Neutrophil (primary cell): ENCODE measurements around the gene PLCD3.

Experiments
- H3K27ac ChIP-seq: fragments of 200-600 bp; sonication (generic); 2 replicates; pipeline ENCODE4 v1.5.1; 2016; ENCODE audit warnings: mild to moderate bottlenecking, moderate library complexity
- H3K27me3 ChIP-seq: fragments of 200-600 bp; sonication (generic); 2 replicates; pipeline ENCODE4 v1.6.0; 2016; ENCODE audit warnings: mild to moderate bottlenecking
- H3K36me3 ChIP-seq: fragments of 200-600 bp; sonication (generic); 2 replicates; pipeline ENCODE4 v1.5.1; 2017
- H3K4me1 ChIP-seq, 2 experiments: fragments of 200-600 bp in 1 of 2; sonication (generic) in 1 of 2; 1 replicate in 1 of 2; 2 replicates in 1 of 2; pipeline versions ENCODE4 v1.5.1 to v1.6.1; 2013 to 2016; ENCODE audit warnings: low read depth in 1 of 2, low read length in 1 of 2, mild to moderate bottlenecking in 1 of 2, moderate library complexity in 1 of 2; ENCODE audit not compliant: control insufficient read depth in 1 of 2, insufficient read depth in 1 of 2
- H3K4me3 ChIP-seq, 2 experiments: fragments of 200-600 bp in 1 of 2; sonication (generic) in 1 of 2; 1 replicate in 1 of 2; 2 replicates in 1 of 2; pipeline ENCODE4 v1.5.1; 2013 to 2016; ENCODE audit warnings: low read depth in 1 of 2, low read length in 1 of 2, mild to moderate bottlenecking in 1 of 2, moderate library complexity in 1 of 2
- H3K9me3 ChIP-seq: fragments of 200-600 bp; sonication (generic); 2 replicates; pipeline ENCODE4 v1.5.1; 2016
- TF ChIP-seq, protein P1 (sequence below): fragments of 200-600 bp; sonication (generic); IDR thresholded peaks from 2 replicates; pipeline ENCODE4 v1.5.1; 2016; ENCODE audit warnings: antibody characterized with exemption

Gene PLCD3

DNA sequence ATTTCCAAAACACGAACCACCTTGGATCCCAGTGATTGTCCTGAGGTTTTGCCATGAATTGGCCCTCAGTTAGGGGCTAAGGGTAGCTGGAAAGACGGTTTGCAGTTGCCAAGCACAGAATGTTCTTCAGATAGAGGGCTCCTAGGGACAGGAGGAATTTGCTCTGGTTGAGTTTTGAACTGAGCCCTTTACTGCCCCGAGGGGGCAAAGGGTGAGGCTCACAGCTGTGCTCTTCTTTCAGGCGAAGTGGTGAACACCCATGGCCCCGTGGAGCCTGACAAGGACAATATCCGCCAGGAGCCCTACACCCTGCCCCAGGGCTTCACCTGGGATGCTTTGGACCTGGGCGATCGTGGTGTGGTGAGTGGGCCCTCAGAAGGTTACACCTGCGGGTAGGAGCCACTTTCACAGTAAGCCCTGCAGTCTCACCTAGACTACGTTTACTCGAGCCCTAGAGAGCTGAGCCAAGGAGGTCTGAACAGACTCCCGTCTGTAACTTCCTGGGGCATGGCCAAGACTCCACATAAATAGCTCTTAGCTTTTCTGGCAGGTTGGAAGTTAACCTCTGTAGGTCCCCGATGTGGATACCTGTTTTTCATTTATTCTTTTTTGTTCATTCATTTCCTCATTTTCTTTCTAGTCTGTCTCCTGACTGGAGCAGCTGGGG is 38.7 kb downstream of the PLCD3 start:
- Histone ChIP-seq H3K4me1 (no peaks in the 10 kb centered on the region), H3K4me3 (no peak overlapping the region), H3K27ac (no peak overlapping the region), H3K9me3 (no peaks in the 10 kb centered on the region), H3K27me3 (no peaks in the 10 kb centered on the region), H3K36me3 (peaks cover 98% of the 10 kb centered on the region)
- TF ChIP-seq, protein P1, sequence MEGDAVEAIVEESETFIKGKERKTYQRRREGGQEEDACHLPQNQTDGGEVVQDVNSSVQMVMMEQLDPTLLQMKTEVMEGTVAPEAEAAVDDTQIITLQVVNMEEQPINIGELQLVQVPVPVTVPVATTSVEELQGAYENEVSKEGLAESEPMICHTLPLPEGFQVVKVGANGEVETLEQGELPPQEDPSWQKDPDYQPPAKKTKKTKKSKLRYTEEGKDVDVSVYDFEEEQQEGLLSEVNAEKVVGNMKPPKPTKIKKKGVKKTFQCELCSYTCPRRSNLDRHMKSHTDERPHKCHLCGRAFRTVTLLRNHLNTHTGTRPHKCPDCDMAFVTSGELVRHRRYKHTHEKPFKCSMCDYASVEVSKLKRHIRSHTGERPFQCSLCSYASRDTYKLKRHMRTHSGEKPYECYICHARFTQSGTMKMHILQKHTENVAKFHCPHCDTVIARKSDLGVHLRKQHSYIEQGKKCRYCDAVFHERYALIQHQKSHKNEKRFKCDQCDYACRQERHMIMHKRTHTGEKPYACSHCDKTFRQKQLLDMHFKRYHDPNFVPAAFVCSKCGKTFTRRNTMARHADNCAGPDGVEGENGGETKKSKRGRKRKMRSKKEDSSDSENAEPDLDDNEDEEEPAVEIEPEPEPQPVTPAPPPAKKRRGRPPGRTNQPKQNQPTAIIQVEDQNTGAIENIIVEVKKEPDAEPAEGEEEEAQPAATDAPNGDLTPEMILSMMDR, result no peak

DNA sequence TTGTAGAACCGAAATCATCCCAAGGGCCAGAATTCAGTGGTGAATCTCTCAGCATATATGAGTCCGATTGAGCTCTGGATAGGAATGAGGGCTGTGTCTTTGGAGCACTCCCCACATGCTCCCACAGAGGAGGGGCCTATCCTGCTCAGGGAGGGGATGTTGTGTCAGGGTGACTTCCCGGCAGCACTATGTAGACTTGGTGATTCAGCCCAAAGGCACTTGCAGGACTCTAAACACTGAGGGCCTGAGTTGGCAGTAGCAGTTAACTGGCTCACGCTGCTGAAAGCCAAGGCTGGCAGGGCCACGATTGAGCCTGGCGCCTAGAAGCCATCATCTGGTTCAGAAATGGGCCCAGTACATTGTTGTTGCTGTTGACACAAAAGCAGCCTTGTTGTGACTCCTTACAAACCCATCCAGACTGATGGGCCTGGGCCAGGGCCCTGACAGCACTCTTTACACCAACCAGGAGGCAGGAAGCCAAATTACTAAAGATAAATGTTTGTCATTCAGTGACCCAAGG is 39.3 kb downstream of the PLCD3 start:
- Histone ChIP-seq H3K27ac (no peak overlapping the region), H3K9me3 (no peaks in the 10 kb centered on the region), H3K27me3 (no peaks in the 10 kb centered on the region), H3K36me3 (peaks cover 98% of the 10 kb centered on the region), H3K4me1 (no peaks in the 10 kb centered on the region), H3K4me3 (no peak overlapping the region)
- TF ChIP-seq, protein P1, result no peak

DNA sequence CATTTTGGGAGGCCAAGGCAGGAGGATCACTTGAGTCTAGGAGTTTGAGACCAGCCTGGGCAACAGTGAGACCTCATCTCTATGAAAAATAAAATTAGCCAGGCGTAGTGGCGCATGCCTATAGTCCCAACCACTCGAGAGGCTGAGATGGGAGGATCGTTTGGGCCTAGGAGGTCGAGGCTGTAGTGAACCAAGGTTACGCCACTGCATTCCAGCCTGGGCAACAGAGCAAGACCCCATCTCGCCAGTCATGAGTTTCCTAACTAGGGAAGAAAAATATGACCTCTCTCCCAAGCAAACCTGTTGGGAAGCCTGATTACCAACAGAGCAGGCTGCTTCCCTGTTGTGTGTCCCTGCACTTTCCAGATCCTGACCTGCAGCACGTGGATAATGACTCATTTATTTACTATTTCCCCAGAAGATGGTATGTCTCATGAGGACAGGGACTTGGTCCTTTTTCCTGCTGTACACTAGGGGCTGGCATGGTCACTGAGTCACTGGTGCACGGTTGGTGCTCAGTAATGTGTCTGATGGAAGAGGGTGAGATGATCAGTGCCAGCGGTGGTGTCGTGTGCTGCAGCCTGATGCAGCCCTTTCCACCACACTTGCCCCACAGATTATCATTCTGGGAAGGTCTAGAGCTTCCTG is 40.4 kb downstream of the PLCD3 start:
- TF ChIP-seq, protein P1, result no peak
- Histone ChIP-seq H3K9me3 (no peaks in the 10 kb centered on the region), H3K27me3 (no peaks in the 10 kb centered on the region), H3K4me3 (no peak overlapping the region), H3K27ac (no peak overlapping the region), H3K36me3 (peaks cover 98% of the 10 kb centered on the region), H3K4me1 (no peaks in the 10 kb centered on the region)

DNA sequence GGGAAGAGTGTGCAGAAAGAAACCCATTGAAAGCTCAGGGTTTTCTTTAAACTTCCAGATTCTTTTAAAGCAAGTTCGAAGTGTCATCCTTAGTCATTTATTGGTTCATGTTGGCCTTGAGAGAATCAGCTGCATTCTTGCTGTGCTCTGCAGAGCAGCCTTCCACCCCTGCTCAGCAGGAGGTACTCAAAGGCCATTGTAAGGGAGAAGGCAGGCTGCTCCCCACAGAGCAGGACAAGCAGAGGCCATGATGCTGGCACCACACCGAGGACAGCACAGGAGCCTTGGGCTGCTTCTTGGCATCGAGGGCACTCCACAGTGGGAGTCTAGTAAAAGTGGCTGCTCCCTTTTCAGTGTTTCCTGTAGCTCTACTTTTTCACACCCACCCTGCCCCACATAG is 41.6 kb downstream of the PLCD3 start:
- Histone ChIP-seq H3K9me3 (no peaks in the 10 kb centered on the region), H3K27ac (no peak overlapping the region), H3K27me3 (no peaks in the 10 kb centered on the region), H3K4me1 (no peaks in the 10 kb centered on the region), H3K36me3 (peaks cover 94% of the 10 kb centered on the region), H3K4me3 (no peak overlapping the region)
- TF ChIP-seq, protein P1, result no peak

DNA sequence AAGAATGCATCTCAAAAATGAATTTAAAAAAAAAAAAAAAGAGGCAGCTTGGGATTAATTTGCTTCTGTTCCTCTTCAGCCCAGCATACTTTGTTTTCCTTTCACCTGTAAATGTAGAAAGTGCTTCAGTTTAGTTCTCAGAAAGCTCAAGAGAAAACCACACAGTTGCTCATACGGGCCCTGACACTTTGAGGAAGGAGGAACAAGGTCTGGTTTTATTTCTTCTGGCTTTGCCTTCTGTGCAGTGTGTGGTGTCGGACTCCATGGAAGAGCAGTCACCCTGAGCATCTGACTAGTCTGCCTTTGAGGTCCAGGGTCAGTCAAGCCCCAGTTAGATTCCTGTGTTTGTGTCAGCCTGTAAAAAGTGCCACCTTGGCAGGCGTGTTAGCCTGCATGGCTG is 43.6 kb downstream of the PLCD3 start:
- no peaks in the 10 kb centered on the region for H3K27me3 ChIP-seq
- TF ChIP-seq, protein P1, result no peak
- no peak overlapping the region for H3K4me3 ChIP-seq
- no peak overlapping the region for H3K27ac ChIP-seq
- H3K9me3 ChIP-seq, result no peaks in the 10 kb centered on the region
- no peaks in the 10 kb centered on the region for H3K4me1 ChIP-seq
- peaks cover 92% of the 10 kb centered on the region for H3K36me3 ChIP-seq
